SHP77 (cell line): Measurements from ENCODE around the gene ELK4.

Experiments
- DNase-seq, 2 experiments: peaks; one replicate each; lab custom pipeline; 2025; lab: John Stamatoyannopoulos, UW

ELK4 gene

DNA sequence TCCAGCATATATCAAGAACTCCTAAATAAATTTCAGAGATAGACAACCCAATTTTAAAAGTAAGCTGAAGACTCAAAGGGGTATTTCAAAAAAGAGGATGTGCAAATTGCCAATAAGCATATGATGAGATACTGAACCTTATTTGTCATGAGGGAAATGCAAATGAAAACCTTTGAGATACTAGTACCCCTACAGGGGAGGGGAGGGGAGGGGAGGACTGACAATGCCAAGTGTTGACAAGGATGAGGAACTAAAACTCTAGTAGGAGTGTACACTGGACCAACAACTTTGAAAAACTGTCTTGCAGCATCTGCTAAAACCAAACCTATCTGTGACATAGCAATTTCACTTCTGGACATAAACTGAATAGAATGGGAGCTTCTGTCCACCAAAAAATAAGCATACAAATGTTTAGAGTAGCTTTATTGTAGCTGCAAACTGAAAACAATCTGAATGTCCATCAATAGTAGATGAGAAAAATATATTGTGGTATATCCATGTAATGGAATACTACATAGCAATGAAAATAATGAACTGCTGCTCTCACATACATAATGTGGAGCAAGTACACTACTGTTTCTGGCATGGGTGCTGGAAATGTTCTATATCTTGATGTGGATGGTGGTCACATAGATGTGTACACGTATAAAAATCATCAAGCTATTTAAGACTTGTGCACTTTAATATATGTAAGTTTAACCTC lies 70.2 kb downstream of the ELK4 start:
- no peak for DNase-seq
